ENCODE data around the gene CCDC91.

GRCh38 chr12:28446031-28446430 is 255.8 kb downstream of the CCDC91 start:
- no peak for TF ChIP-seq CTCF (IDR thresholded peaks at IDR 0.05)
- no peak for TF ChIP-seq POLR2A (IDR thresholded peaks at IDR 0.05)

Data from suprapubic skin (tissue), 3 donors.